Heart left ventricle (tissue), 16 donors: ENCODE measurements around the gene BIN1. TPM values are rescaled to one million over a fixed set of nuclear protein-coding genes. Genes with fewer than 3 reads are reported as not detected.

Experiments
- ATAC-seq, 4 donors: fragments of 200-7000 bp; cut with Tn5 transposase; one replicate each; pipeline ENCODE4 v1.9.1; 2020 to 2022; ENCODE audit warnings: moderate library complexity in 4 of 4, mild to moderate bottlenecking in 3 of 4, moderate number of reproducible peaks in 1 of 4
- DNase-seq, 5 donors: peaks; one replicate each; pipeline ENCODE4 v3.0.0-alpha.2; 2020
- H3K27ac ChIP-seq, 12 donors: fragments of 200-600 bp; sonication (generic) in 4 of 12; one replicate each; pipeline versions ENCODE4 v1.5.0 to v1.8.0; 2016 to 2022; ENCODE audit warnings: mild to moderate bottlenecking in 2 of 12
- H3K27me3 ChIP-seq, 9 donors: fragments of 200-600 bp; sonication (generic) in 2 of 9; one replicate each; pipeline versions ENCODE4 v1.5.1 to v1.8.0; 2016 to 2022; ENCODE audit warnings: mild to moderate bottlenecking in 3 of 9
- H3K36me3 ChIP-seq, 9 donors: fragments of 200-600 bp; sonication (generic) in 2 of 9; one replicate each; pipeline versions ENCODE4 v1.5.0 to v1.8.0; 2018 to 2022; ENCODE audit warnings: mild to moderate bottlenecking in 2 of 9
- H3K4me1 ChIP-seq, 12 donors: fragments of 200-600 bp; sonication (generic) in 4 of 12; one replicate each; pipeline versions ENCODE4 v1.5.0 to v1.8.0; 2016 to 2022; ENCODE audit warnings: mild to moderate bottlenecking in 3 of 12
- H3K4me3 ChIP-seq, 12 donors: fragments of 200-600 bp; sonication (generic) in 4 of 12; one replicate each; pipeline versions ENCODE4 v1.5.0 to v1.8.0; 2017 to 2022; ENCODE audit warnings: mild to moderate bottlenecking in 9 of 12, moderate library complexity in 4 of 12
- H3K9me3 ChIP-seq, 12 donors: fragments of 200-600 bp; sonication (generic) in 4 of 12; one replicate each; pipeline versions ENCODE4 v1.5.0 to v1.8.0; 2016 to 2022; ENCODE audit warnings: mild to moderate bottlenecking in 1 of 12
- POLR2A ChIP-seq, 2 donors: fragments of 450-650 bp; IDR thresholded peaks; one replicate each; pipeline ENCODE4 v1.6.1; 2017; ENCODE audit warnings: antibody characterized with exemption in 2 of 2, mild to moderate bottlenecking in 2 of 2, moderate library complexity in 2 of 2
- WGBS, 4 donors: extraction: QIAGEN DNeasy Blood & Tissue Kit in 2 of 4; methylation state at CpG; one replicate each; pipeline versions ENCODE4 v1.1.5 to v1.1.7; 2013 to 2018; 5-methylcytosine and 5-hydroxymethylcytosine counted together
- intact Hi-C, 10 donors: fragments of 100-400 bp; cut with DNase I; formaldehyde crosslinking; loops; one replicate each; pipeline versions ENCODE4 v1.11.1 to v1.14.2; 2022
- polyA plus RNA-seq, 2 donors: library from polyadenylated mRNA; stranded (reverse); fragments of 200-250 nt; gene quantifications; one replicate each; pipeline ENCODE4 v1.2.3, GENCODE V29; 2013
- total RNA-seq, 9 donors: library from RNA; depleted of rRNA in 2 of 9; stranded (reverse); fragments of >200 nt in 2 of 9; fragmentation: NEBNext Ultra II Directional in 3 of 9; extraction: Animal tissue kit (Norgen Biotek cat#: 25700) in 3 of 9; gene quantifications; one replicate each; pipeline versions ENCODE4 v1.1.0 to v1.2.4, GENCODE V29; 2016 to 2023
- TF ChIP-seq, protein P1 (sequence below), 12 donors: fragments of 200-600 bp; sonication (generic) in 4 of 12; IDR thresholded peaks; one replicate each; pipeline versions ENCODE4 v1.5.0 to v1.8.0; 2018 to 2022; ENCODE audit warnings: antibody characterized with exemption in 12 of 12, mild to moderate bottlenecking in 5 of 12
- donor health status: ischemic (EF 13 %, LVEDD 7.1; RV severe dilation, severe dysfunction).
- donor health status: healthy with polysubstance abuse.
- donor health status: DM: no; HTN: yes; CAD: no.
- donor health status: DM: no; HTN: no; CAD: no.
- donor health status: ischemic (EF 25% LVEDD 6.9; RV normal size, moderate dysfunction).
- donor health status: ischemic (EF 25% LVEDD 5.7; RV mildly dilated, moderate dysfunction).
- donor health status: healthy.
- donor health status: DM: yes; HTN: yes; CAD: no.
- donor health status: ischemic (EF 35%, LVEDD 5.7; RV mildly dilated, moderate dysfunction).
- donor health status: nonischemic (EF 11% LVEDD 7.7; RV severe dilation, severe dysfunction).
- donor health status: DM: yes; HTN: yes; CAD: no.
- donor health status: PGD.
- donor health status: ischemic (EF 29% LVEDD 5.4; RV normal size, mild dysfunction).
- donor health status: nonischemic (EF 23%, LVEDD 6.1; RV moderate dilation, normal function).

Gene BIN1
- total and polyA plus RNA-seq, 11 donors = 4.3 to 22.2 (median 15.6) TPM

DNA sequence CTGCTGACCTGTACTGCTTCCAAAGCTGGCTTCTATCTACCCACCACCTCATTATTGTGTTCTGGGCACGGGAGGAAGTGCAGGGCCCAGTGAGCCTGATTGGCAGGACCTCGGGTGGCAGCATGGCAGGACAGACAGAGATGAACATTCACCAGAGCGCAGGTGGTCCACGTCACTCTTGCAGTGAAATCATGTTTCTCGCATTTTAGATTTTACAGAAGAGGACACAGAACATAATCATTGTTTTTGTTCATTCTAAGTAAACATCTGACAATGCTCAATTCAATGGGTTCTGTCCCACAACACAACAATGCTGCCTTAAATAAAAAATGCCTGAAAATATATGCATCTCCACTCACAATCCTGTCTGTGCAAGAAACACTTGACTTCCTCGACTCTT, 11.5 kb upstream of the BIN1 start:
- no peaks in the 10 kb centered on the region for H3K9me3 ChIP-seq
- peaks cover 0 to 13% (median 0%) of the 10 kb centered on the region in 12 donors for H3K4me1 ChIP-seq
- no peak for TF ChIP-seq POLR2A (IDR thresholded peaks at IDR 0.05)
- TF ChIP-seq, protein P1, sequence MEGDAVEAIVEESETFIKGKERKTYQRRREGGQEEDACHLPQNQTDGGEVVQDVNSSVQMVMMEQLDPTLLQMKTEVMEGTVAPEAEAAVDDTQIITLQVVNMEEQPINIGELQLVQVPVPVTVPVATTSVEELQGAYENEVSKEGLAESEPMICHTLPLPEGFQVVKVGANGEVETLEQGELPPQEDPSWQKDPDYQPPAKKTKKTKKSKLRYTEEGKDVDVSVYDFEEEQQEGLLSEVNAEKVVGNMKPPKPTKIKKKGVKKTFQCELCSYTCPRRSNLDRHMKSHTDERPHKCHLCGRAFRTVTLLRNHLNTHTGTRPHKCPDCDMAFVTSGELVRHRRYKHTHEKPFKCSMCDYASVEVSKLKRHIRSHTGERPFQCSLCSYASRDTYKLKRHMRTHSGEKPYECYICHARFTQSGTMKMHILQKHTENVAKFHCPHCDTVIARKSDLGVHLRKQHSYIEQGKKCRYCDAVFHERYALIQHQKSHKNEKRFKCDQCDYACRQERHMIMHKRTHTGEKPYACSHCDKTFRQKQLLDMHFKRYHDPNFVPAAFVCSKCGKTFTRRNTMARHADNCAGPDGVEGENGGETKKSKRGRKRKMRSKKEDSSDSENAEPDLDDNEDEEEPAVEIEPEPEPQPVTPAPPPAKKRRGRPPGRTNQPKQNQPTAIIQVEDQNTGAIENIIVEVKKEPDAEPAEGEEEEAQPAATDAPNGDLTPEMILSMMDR (IDR thresholded peaks at IDR 0.05) = no peak
- no peak overlapping the region for H3K27ac ChIP-seq
- H3K27me3 ChIP-seq = peaks cover 0 to 5% (median 0%) of the 10 kb centered on the region in 9 donors
- WGBS, 4 donors = 71 to 94% (median 92%) methylated on average over 6 of the region's 6 CpGs
- H3K36me3 ChIP-seq = no peaks in the 10 kb centered on the region
- intact Hi-C loops = no loop called here
- no peak for ATAC-seq
- no peak for DNase-seq
- no peak overlapping the region for H3K4me3 ChIP-seq

DNA sequence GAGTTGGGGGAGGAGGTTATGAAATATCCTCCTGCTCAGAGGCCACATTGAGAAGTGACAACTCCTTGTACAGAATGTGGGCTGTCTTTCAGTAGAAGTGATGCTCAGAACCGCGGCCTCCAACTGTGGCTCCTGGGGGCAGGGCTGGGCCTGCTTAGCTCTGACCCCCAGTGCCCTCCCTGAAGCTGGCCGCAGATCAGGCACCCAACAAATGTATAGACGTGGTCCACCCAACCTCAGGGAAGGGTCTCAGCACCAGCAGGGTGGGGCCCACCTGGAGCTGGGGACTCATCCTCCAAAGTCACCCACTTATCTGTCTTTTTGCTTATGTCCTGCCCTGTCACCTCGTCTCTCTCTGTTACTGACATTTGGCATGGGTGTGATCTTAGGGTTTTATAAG, 11.1 kb upstream of the BIN1 start:
- ATAC-seq (no peak), DNase-seq (no peak)
- Histone ChIP-seq H3K9me3 (no peaks in the 10 kb centered on the region), H3K27me3 (peaks cover 0 to 5% (median 0%) of the 10 kb centered on the region in 9 donors), H3K4me1 (peaks cover 0 to 13% (median 0%) of the 10 kb centered on the region in 12 donors), H3K4me3 (no peak overlapping the region), H3K27ac (no peak overlapping the region), H3K36me3 (no peaks in the 10 kb centered on the region)
- 88 to 95% (median 90%) methylated on average over 5 of the region's 5 CpGs for WGBS, 4 donors
- TF ChIP-seq POLR2A (IDR thresholded peaks at IDR 0.05) = no peak
- TF ChIP-seq, protein P1 (IDR thresholded peaks at IDR 0.05) = no peak
- intact Hi-C loops = no loop called here

DNA sequence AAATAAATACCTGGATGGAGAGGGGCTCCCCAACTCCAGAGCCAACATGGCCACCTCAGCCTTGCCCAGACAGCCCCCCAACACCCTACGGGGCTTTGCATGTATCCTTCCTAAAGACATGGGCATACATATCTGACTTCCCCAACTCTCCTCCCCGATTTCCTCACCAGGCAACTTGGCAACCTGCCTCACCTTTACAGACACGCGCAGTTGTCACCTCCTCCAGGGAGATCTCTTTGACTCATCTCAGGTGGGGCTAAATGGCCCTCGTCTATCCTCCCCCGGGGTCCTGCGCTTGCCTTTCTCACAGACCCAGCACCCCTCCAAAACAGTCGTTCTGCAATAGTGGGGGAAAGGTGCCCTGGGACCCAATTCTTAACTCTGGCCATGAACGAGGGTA, 10.6 kb upstream of the BIN1 start:
- Histone ChIP-seq H3K4me1 (peaks cover 0 to 13% (median 0%) of the 10 kb centered on the region in 12 donors), H3K4me3 (no peak overlapping the region), H3K9me3 (no peaks in the 10 kb centered on the region), H3K36me3 (no peaks in the 10 kb centered on the region), H3K27me3 (peaks cover 0 to 5% (median 0%) of the 10 kb centered on the region in 9 donors), H3K27ac (no peak overlapping the region)
- 82 to 96% (median 94%) methylated on average over 9 of the region's 9 CpGs for WGBS, 4 donors
- TF ChIP-seq, protein P1 (IDR thresholded peaks at IDR 0.05) = no peak
- no peak for TF ChIP-seq POLR2A (IDR thresholded peaks at IDR 0.05)
- ATAC-seq (no peak), DNase-seq (no peak)
- intact Hi-C loops = no loop called here

DNA sequence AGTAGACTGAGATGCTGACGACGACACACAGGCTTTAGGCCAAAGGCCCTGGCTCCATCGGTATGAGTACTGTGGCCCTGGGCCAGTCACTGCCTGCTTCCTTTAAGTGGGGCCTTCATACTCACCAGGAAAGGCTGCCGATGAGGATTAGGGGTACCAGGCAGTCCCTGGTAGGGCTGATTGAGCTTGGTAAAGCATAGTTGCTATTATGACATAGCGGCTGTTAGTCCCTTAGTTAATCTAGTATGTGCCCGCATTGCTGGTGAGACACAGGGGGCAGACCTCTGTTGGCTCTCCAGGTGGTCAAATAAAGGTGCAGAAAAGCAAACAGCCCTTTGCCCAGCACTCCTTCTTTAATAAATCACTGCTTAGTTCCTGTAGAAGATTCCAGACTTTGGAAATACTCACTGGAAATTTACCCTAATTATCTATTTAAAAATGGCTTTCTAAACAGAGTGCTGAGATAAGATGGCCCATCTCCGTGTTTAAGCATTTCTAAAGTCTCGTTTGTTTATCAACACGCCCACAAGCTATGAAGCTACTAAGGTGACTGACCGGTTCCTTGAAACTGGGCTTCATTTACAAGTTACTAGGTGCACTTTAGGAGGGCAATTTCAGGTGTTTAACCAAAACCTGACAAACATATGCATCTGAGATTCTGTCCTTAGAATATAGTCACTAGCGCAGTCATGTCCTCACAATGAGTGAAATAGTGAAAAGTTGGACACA, 8.7 kb upstream of the BIN1 start:
- ATAC-seq = no peak
- no peak for DNase-seq
- WGBS, 4 donors = 86 to 90% (median 89%) methylated on average over 11 of the region's 11 CpGs
- no peaks in the 10 kb centered on the region for H3K36me3 ChIP-seq
- intact Hi-C loops = no loop called here
- no peak for TF ChIP-seq POLR2A (IDR thresholded peaks at IDR 0.05)
- TF ChIP-seq, protein P1 (IDR thresholded peaks at IDR 0.05) = no peak
- H3K27me3 ChIP-seq = peaks cover 0 to 5% (median 0%) of the 10 kb centered on the region in 9 donors
- H3K9me3 ChIP-seq = no peaks in the 10 kb centered on the region
- no peak overlapping the region for H3K4me3 ChIP-seq
- H3K27ac ChIP-seq = no peak overlapping the region
- H3K4me1 ChIP-seq = no peaks in the 10 kb centered on the region
